GM12878 (cell line): Measurements from ENCODE around the gene MCCD1. TPM values are rescaled to one million over a fixed set of nuclear protein-coding genes. Genes with fewer than 3 reads are reported as not detected.

ENCODE experiments used
- ATAC-seq: fragments of 200-7000 bp; cut with Tn5 transposase; 3 replicates; pipeline ENCODE4 v1.9.1; 2020; ENCODE audit warnings: mild to moderate bottlenecking, moderate library complexity
- BruUV-seq: library from RNA; stranded (reverse); fragments of 400-500 nt; replicated peaks from 2 replicates; lab custom pipeline; 2021; lab: Mats Ljungman, UMichigan
- CTCF ChIA-PET: fragments of 300-600 bp; sonication (Branson Sonifier 250); formaldehyde crosslinking; extraction: SDS; loops from one replicate; lab custom pipeline; 2021; ENCODE audit warnings: inconsistent platforms; lab: Yijun Ruan, JAX
- POLR2A ChIA-PET: fragments of 350-600 bp; formaldehyde crosslinking; extraction: SDS; loops from one replicate; lab custom pipeline; 2021; ENCODE audit warnings: inconsistent platforms; lab: Charles Lee
- RAD21 ChIA-PET: fragments of 300-600 bp; sonication (Branson Sonifier 250); formaldehyde crosslinking; loops from one replicate; lab custom pipeline; 2023; ENCODE audit warnings: antibody characterized with exemption; ENCODE audit not compliant: unreplicated experiment; lab: Charles Lee
- SMC1A ChIA-PET: fragments of 300-600 bp; sonication (Branson Sonifier 250); formaldehyde crosslinking; loops from one replicate; lab custom pipeline; 2023; ENCODE audit not compliant: unreplicated experiment, uncharacterized antibody; lab: Charles Lee
- DNase-seq: peaks from one replicate; pipeline ENCODE4 v3.0.0-alpha.2; 2011; ENCODE audit warnings: low read depth, low spot score
- FAIRE-seq: peaks from 3 replicates; lab custom pipeline; 2011; peaks lifted over from hg19 to GRCh38; lab: Jason Lieb, UNC
- H2AFZ ChIP-seq: 2 replicates; pipeline ENCODE4 v1.6.0; 2011; ENCODE audit warnings: low read depth, low read length, control low read depth; ENCODE audit not compliant: control insufficient read depth
- H3K27ac ChIP-seq: 2 replicates; pipeline ENCODE4 v1.5.1; 2011; ENCODE audit warnings: control low read depth; ENCODE audit not compliant: control insufficient read depth, insufficient read depth
- H3K27me3 ChIP-seq, 2 experiments: replicated peaks in 1 of 2; 2 replicates each; pipeline versions ENCODE4 v1.6.0 to v1.6.1; 2011; ENCODE audit warnings: low read length in 1 of 2; ENCODE audit not compliant: control insufficient read depth in 2 of 2, insufficient read depth in 2 of 2
- H3K36me3 ChIP-seq, 2 experiments: 2 replicates each; pipeline ENCODE4 v1.5.1; 2011; ENCODE audit warnings: low read length in 1 of 2; ENCODE audit not compliant: control insufficient read depth in 2 of 2, insufficient read depth in 2 of 2
- H3K4me1 ChIP-seq: 2 replicates; pipeline ENCODE4 v1.6.1; 2011; ENCODE audit warnings: mild to moderate bottlenecking, low read length, moderate library complexity, mixed read lengths; ENCODE audit not compliant: control insufficient read depth, insufficient read depth
- H3K4me2 ChIP-seq: 2 replicates; pipeline ENCODE4 v1.6.0; 2011; ENCODE audit warnings: control low read depth; ENCODE audit not compliant: control insufficient read depth, insufficient read depth
- H3K4me3 ChIP-seq: fragments of 200-600 bp; sonication (generic); 2 replicates; pipeline ENCODE4 v1.5.1; 2016
- H3K79me2 ChIP-seq: 2 replicates; pipeline ENCODE4 v1.6.0; 2011; ENCODE audit warnings: low read length; ENCODE audit not compliant: control insufficient read depth, insufficient read depth
- H3K9ac ChIP-seq: 2 replicates; pipeline ENCODE4 v1.8.0; 2011; ENCODE audit warnings: low read length, control low read depth, mixed read lengths; ENCODE audit not compliant: control insufficient read depth, insufficient read depth
- H3K9me3 ChIP-seq: replicated peaks from 3 replicates; pipeline ENCODE4 v1.5.1; 2011; ENCODE audit warnings: mild to moderate bottlenecking, low read length; ENCODE audit not compliant: control insufficient read depth, insufficient read depth
- H4K20me1 ChIP-seq: 2 replicates; pipeline ENCODE4 v1.6.0; 2011; ENCODE audit not compliant: control insufficient read depth, insufficient read depth
- BACH1 ChIP-seq: fragments of 450-650 bp; IDR thresholded peaks from 2 replicates; pipeline ENCODE4 v1.6.1; 2017; ENCODE audit warnings: mild to moderate bottlenecking, borderline replicate concordance
- BCL11A ChIP-seq: IDR thresholded peaks from 2 replicates; pipeline ENCODE4 v1.6.1; 2011; ENCODE audit warnings: low read depth, low read length
- CBFB ChIP-seq: IDR thresholded peaks from 2 replicates; pipeline ENCODE4 v1.6.1; 2016; ENCODE audit warnings: antibody characterized with exemption, low read depth
- EED ChIP-seq: sonication (generic); IDR thresholded peaks from 2 replicates; pipeline ENCODE4 v1.6.1; 2016; ENCODE audit warnings: antibody characterized with exemption, low read depth
- ELK1 ChIP-seq: IDR thresholded peaks from 2 replicates; pipeline ENCODE4 v1.6.1; 2012; ENCODE audit warnings: low read depth, low read length, improper control_type of control experiment
- EZH2 ChIP-seq: IDR thresholded peaks from 2 replicates; pipeline ENCODE4 v1.6.1; 2012; ENCODE audit warnings: low read depth, mild to moderate bottlenecking, control low read depth, inconsistent platforms, low read length, borderline replicate concordance; ENCODE audit not compliant: control insufficient read depth
- GABPA ChIP-seq: IDR thresholded peaks from 2 replicates; pipeline ENCODE4 v1.6.1; 2014; ENCODE audit warnings: antibody characterized with exemption, low read depth, mild to moderate bottlenecking, inconsistent platforms
- HDGF ChIP-seq: fragments of 450-650 bp; IDR thresholded peaks from 2 replicates; pipeline ENCODE4 v1.6.1; 2016; ENCODE audit warnings: antibody characterized with exemption
- JUNB ChIP-seq: IDR thresholded peaks from 2 replicates; pipeline ENCODE4 v1.6.1; 2016; ENCODE audit warnings: antibody characterized with exemption, mild to moderate bottlenecking
- NFXL1 ChIP-seq: fragments of 450-650 bp; IDR thresholded peaks from 2 replicates; pipeline ENCODE4 v1.6.1; 2017; ENCODE audit warnings: antibody characterized with exemption, mild to moderate bottlenecking, borderline replicate concordance
- PAX5 ChIP-seq: IDR thresholded peaks from 2 replicates; pipeline ENCODE4 v1.6.1; 2011; ENCODE audit warnings: low read depth, low read length, borderline replicate concordance
- RCOR1 ChIP-seq: conservative IDR thresholded peaks from 2 replicates; pipeline ENCODE4 v1.6.1; 2012; ENCODE audit warnings: low read depth, low read length, improper control_type of control experiment
- RUNX3 ChIP-seq: IDR thresholded peaks from 2 replicates; pipeline ENCODE4 v1.6.1; 2012; ENCODE audit warnings: low read length, inconsistent platforms
- SMAD1 ChIP-seq: fragments of 450-650 bp; IDR thresholded peaks from 2 replicates; pipeline ENCODE4 v1.6.1; 2018; ENCODE audit warnings: mild to moderate bottlenecking, low read depth; ENCODE audit not compliant: partially characterized antibody
- TARDBP ChIP-seq: IDR thresholded peaks from 2 replicates; pipeline ENCODE4 v1.6.1; 2016; ENCODE audit warnings: borderline replicate concordance
- USF2 ChIP-seq: IDR thresholded peaks from 2 replicates; pipeline ENCODE4 v1.6.1; 2011; ENCODE audit warnings: low read depth, low read length, improper control_type of control experiment, borderline replicate concordance
- ZBED1 ChIP-seq: IDR thresholded peaks from 2 replicates; pipeline ENCODE4 v1.6.1; 2016; ENCODE audit warnings: borderline replicate concordance
- ZNF207 ChIP-seq: fragments of 450-650 bp; IDR thresholded peaks from 2 replicates; pipeline ENCODE4 v1.6.1; 2014; ENCODE audit warnings: antibody characterized with exemption, mild to moderate bottlenecking, borderline replicate concordance
- WGBS: methylation state at CpG from one replicate; pipeline ENCODE4 v1.1.6; 2016; ENCODE audit warnings: low lambda C conversion rate; ENCODE audit not compliant: insufficient replicate concordance, insufficient coverage; ENCODE audit errors: missing lambda C conversion rate; 5-methylcytosine and 5-hydroxymethylcytosine counted together
- in situ Hi-C: fragments of 300-500 bp; cut with MboI; formaldehyde crosslinking; loops from 9 replicates; pipeline ENCODE4 v1.14.3; 2018; ENCODE audit warnings: mixed read lengths
- intact Hi-C: fragments of 100-400 bp; cut with micrococcal nuclease; formaldehyde crosslinking; loops from one replicate; pipeline ENCODE4 v1.14.2; 2022; ENCODE audit not compliant: unreplicated experiment
- polyA plus RNA-seq, 11 experiments: library from polyadenylated mRNA; depleted of rRNA in 4 of 11; unstranded in 6 of 11; stranded (reverse) in 5 of 11; fragments of >200 nt; fragmentation: Nextera tagmentation in 4 of 11; fragmentation: Illumina TruSeq in 1 of 11; extraction: Ambion mirVana in 4 of 11; extraction: Trizol in 1 of 11; gene quantifications; 1 replicate in 1 of 11; 2 replicates in 10 of 11; pipeline versions ENCODE4 v1.2.1 to v1.2.3, GENCODE V29; 2011 to 2016; ENCODE audit warnings: inconsistent platforms in 2 of 11, missing spikeins in 2 of 11, low read depth in 1 of 11
- total RNA-seq, 4 experiments: library from RNA; depleted of rRNA in 3 of 4; stranded (reverse); fragments of >200 nt in 3 of 4; fragmentation: Illumina TruSeq in 1 of 4; extraction: Trizol in 1 of 4; gene quantifications; 2 replicates each; pipeline versions ENCODE4 v1.2.1 to v1.2.3, GENCODE V29; 2013 to 2021

Gene MCCD1
- total and polyA plus RNA-seq, 10 of the 15 experiments (the other 5 are each of a cell fraction or from before 2014, with no cell fraction given): not detected

GRCh38 chr6:31525932-31526591 lies 2.7 kb upstream of the MCCD1 start:
- ChIA-PET POLR2A (interaction anchor here (0.5 to 1.3 kb wide), 3 partner anchors 9 to 191 kb away, joined by 3 to 5 read pairs (median 4); no protein-coding TSS in a partner anchor), RAD21 (no interaction called here), SMC1A (no interaction called here), CTCF (no interaction called here)
- WGBS: 64% methylated on average over 4 of the region's 4 CpGs
- BruUV-seq: no TSS peak
- no peaks in the 10 kb centered on the region for H3K79me2 ChIP-seq
- H3K9me3 ChIP-seq: no peaks in the 10 kb centered on the region
- H3K4me1 ChIP-seq: no peaks in the 10 kb centered on the region
- peaks cover 0 to 7% of the 10 kb centered on the region in 2 experiments; a peak in 3 of 4 replicates for H3K36me3 ChIP-seq
- in situ Hi-C loops (no loop called here), intact Hi-C loops (no loop called here)
- H2AFZ ChIP-seq: no peak overlapping the region
- no peak for FAIRE-seq
- no peak overlapping the region for H3K9ac ChIP-seq
- H3K27me3 ChIP-seq: no peaks in the 10 kb centered on the region
- ATAC-seq: no peak
- no peak overlapping the region for H3K4me3 ChIP-seq
- H4K20me1 ChIP-seq: no peaks in the 10 kb centered on the region
- no peak for DNase-seq
- TF ChIP-seq NFXL1 (no peak), PAX5 (no peak), CBFB (no peak), BCL11A (no peak), JUNB (no peak), EED (no peak), USF2 (no peak), ELK1 (no peak), RCOR1 (no peak), ZNF207 (no peak), GABPA (no peak), HDGF (no peak), TARDBP (no peak), SMAD1 (no peak), EZH2 (no peak), ZBED1 (no peak), RUNX3 (no peak), BACH1 (no peak)
- H3K4me2 ChIP-seq: no peak overlapping the region
- H3K27ac ChIP-seq: no peak overlapping the region
